ENCODE results near the gene PTGR1.

DNA sequence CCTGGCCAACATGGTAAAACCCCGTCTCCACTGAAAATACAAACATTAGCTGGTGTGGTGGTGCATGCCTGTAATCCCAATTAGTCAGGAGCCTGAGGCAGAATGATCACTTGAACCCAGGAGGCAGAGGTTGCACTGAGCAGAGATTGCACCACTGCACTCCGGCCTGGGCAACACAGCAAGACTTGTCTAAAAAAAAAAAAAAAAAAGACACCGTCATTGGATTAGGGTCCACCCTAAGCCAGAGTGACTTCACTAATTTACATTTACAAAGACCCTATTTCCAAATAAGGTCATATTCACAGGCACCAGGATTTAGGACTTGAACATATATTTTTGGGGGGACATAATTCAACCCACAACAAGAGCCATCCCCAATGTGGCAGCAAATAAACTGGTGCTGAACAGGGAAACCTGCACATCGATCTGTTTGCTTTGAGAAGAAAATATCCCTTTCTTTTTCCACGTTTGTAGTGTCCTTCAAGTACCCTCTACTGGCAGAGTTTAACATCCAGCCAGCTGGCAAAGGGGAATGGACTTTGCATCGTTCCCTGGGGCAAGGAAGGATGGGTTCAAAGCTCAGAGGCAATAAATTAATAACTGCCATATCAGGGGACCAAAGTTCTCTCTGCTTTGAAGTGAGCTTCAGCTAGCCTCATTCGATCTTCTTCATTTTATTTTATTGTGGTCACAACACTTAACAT is 28.0 kb upstream of the PTGR1 start:
- TF ChIP-seq, protein P1, sequence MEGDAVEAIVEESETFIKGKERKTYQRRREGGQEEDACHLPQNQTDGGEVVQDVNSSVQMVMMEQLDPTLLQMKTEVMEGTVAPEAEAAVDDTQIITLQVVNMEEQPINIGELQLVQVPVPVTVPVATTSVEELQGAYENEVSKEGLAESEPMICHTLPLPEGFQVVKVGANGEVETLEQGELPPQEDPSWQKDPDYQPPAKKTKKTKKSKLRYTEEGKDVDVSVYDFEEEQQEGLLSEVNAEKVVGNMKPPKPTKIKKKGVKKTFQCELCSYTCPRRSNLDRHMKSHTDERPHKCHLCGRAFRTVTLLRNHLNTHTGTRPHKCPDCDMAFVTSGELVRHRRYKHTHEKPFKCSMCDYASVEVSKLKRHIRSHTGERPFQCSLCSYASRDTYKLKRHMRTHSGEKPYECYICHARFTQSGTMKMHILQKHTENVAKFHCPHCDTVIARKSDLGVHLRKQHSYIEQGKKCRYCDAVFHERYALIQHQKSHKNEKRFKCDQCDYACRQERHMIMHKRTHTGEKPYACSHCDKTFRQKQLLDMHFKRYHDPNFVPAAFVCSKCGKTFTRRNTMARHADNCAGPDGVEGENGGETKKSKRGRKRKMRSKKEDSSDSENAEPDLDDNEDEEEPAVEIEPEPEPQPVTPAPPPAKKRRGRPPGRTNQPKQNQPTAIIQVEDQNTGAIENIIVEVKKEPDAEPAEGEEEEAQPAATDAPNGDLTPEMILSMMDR (conservative IDR thresholded peaks at IDR 0.05; ENCODE audit: low read depth, low read length), result no peak
- TF ChIP-seq EZH2 (IDR thresholded peaks at IDR 0.05; ENCODE audit: borderline replicate concordance, low read depth, low read length, poor library complexity, severe bottlenecking), result no peak

Data from A673 (cell line).